ENCODE data around the gene MMP15.

- TF ChIP-seq BHLHE40 (IDR thresholded peaks at IDR 0.05; ENCODE audit: low read depth, low read length) = no peak
- TF ChIP-seq, protein P1, sequence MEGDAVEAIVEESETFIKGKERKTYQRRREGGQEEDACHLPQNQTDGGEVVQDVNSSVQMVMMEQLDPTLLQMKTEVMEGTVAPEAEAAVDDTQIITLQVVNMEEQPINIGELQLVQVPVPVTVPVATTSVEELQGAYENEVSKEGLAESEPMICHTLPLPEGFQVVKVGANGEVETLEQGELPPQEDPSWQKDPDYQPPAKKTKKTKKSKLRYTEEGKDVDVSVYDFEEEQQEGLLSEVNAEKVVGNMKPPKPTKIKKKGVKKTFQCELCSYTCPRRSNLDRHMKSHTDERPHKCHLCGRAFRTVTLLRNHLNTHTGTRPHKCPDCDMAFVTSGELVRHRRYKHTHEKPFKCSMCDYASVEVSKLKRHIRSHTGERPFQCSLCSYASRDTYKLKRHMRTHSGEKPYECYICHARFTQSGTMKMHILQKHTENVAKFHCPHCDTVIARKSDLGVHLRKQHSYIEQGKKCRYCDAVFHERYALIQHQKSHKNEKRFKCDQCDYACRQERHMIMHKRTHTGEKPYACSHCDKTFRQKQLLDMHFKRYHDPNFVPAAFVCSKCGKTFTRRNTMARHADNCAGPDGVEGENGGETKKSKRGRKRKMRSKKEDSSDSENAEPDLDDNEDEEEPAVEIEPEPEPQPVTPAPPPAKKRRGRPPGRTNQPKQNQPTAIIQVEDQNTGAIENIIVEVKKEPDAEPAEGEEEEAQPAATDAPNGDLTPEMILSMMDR (conservative IDR thresholded peaks at IDR 0.05; ENCODE audit: low read depth, low read length) = no peak
- no peak for TF ChIP-seq CEBPB (IDR thresholded peaks at IDR 0.05; ENCODE audit: low read depth, low read length)
- TF ChIP-seq MAZ (IDR thresholded peaks at IDR 0.05; ENCODE audit: borderline replicate concordance, low read depth, low read length) = no peak
- no peak for TF ChIP-seq RAD21 (IDR thresholded peaks at IDR 0.05; ENCODE audit: low read length)
- TF ChIP-seq POLR2A (IDR thresholded peaks at IDR 0.05; ENCODE audit: low read depth, low read length) = no peak
- TF ChIP-seq CHD1 (IDR thresholded peaks at IDR 0.05; ENCODE audit: low read depth, low read length) = no peak
- TF ChIP-seq FOS (IDR thresholded peaks at IDR 0.05; ENCODE audit: low read depth, low read length) = no peak
- no peak for TF ChIP-seq USF2 (IDR thresholded peaks at IDR 0.05; ENCODE audit: low read depth, low read length)
- no peak for TF ChIP-seq MXI1 (IDR thresholded peaks at IDR 0.05; ENCODE audit: borderline replicate concordance, low read depth, low read length)
- no peak for TF ChIP-seq SMC3 (IDR thresholded peaks at IDR 0.05; ENCODE audit: low read depth, low read length)
- no peak for TF ChIP-seq NFE2L2 (IDR thresholded peaks at IDR 0.05; ENCODE audit: low read depth, low read length)
Measured at GRCh38 chr16:58057121-58057520, 31.6 kb downstream of the MMP15 start.

Measured in IMR-90 (cell line).